HG03460 (cell line): ENCODE measurements around the gene ABHD15.

Experiments used
- ATAC-seq: cut with Tn5 transposase; IDR thresholded peaks from one replicate; pipeline ENCODE4 v1.9.1; 2021; ENCODE audit not compliant: unreplicated experiment

The ABHD15 gene

GRCh38 chr17:29549177-29549923, 17.5 kb downstream of the ABHD15 start:
- ATAC-seq: no peak

- ATAC-seq: no peak
These were observed 20.0 kb downstream of the ABHD15 start for GRCh38 chr17:29546830-29547229.

- no peak for ATAC-seq
These were observed 20.8 kb downstream of the ABHD15 start for GRCh38 chr17:29546085-29546484.

GRCh38 chr17:29544066-29544465, 22.8 kb downstream of the ABHD15 start:
- no peak for ATAC-seq

GRCh38 chr17:29533976-29534375, 32.9 kb downstream of the ABHD15 start:
- ATAC-seq: no peak

- ATAC-seq: no peak
These were observed 40.5 kb downstream of the ABHD15 start for GRCh38 chr17:29526322-29526721.

- ATAC-seq: no peak
These were observed 42.1 kb downstream of the ABHD15 start for GRCh38 chr17:29524692-29525091.

GRCh38 chr17:29518359-29518758, 48.5 kb downstream of the ABHD15 start:
- ATAC-seq: no peak

- ATAC-seq: no peak
These were observed 52.0 kb downstream of the ABHD15 start for GRCh38 chr17:29514792-29515191.

- no peak for ATAC-seq
These were observed 55.9 kb downstream of the ABHD15 start for GRCh38 chr17:29510953-29511352.
